GM23338 (cell line): ENCODE data around the gene WWOX. TPM values are rescaled to one million over a fixed set of nuclear protein-coding genes. Genes with fewer than 3 reads are reported as not detected.

Experiments
- ATAC-seq: fragments of 200-7000 bp; cut with Tn5 transposase; 3 replicates; pipeline ENCODE4 v1.9.1; 2020
- DNase-seq: peaks from one replicate; pipeline ENCODE4 v3.0.0-alpha.2; 2015; ENCODE audit warnings: low spot score
- H2AFZ ChIP-seq: fragments of 200-600 bp; sonication (generic); 2 replicates; pipeline ENCODE4 v1.8.0; 2016; ENCODE audit warnings: antibody characterized with exemption, mild to moderate bottlenecking, moderate library complexity
- H3F3A ChIP-seq: fragments of 200-600 bp; sonication (generic); replicated peaks from 2 replicates; pipeline ENCODE4 v1.8.0; 2017; ENCODE audit warnings: antibody characterized with exemption, mixed run types, low read depth
- H3K27ac ChIP-seq: fragments of 200-600 bp; sonication (generic); 2 replicates; pipeline ENCODE4 v1.6.1; 2016; ENCODE audit warnings: low read depth
- H3K27me3 ChIP-seq: fragments of 200-600 bp; sonication (generic); 2 replicates; pipeline ENCODE4 v1.8.0; 2016; ENCODE audit warnings: mild to moderate bottlenecking, mixed run types, moderate library complexity; ENCODE audit not compliant: insufficient read depth
- H3K36me3 ChIP-seq: fragments of 200-600 bp; sonication (generic); 2 replicates; pipeline ENCODE4 v1.8.0; 2016; ENCODE audit warnings: mild to moderate bottlenecking; ENCODE audit not compliant: insufficient read depth
- H3K4me1 ChIP-seq: fragments of 200-600 bp; sonication (generic); 2 replicates; pipeline ENCODE4 v1.8.0; 2016; ENCODE audit warnings: mild to moderate bottlenecking, moderate library complexity; ENCODE audit not compliant: insufficient read depth
- H3K4me2 ChIP-seq: fragments of 200-600 bp; sonication (generic); 2 replicates; pipeline ENCODE4 v1.7.1; 2017; ENCODE audit warnings: mixed run types
- H3K4me3 ChIP-seq: fragments of 200-600 bp; sonication (generic); 2 replicates; pipeline ENCODE4 v1.6.1; 2016; ENCODE audit warnings: mixed run types
- H3K79me2 ChIP-seq: fragments of 200-600 bp; sonication (generic); replicated peaks from 2 replicates; pipeline ENCODE4 v1.8.0; 2017; ENCODE audit warnings: mild to moderate bottlenecking; ENCODE audit not compliant: insufficient read depth
- H3K9me2 ChIP-seq: fragments of 200-600 bp; sonication (generic); 2 replicates; pipeline ENCODE4 v1.8.0; 2017; ENCODE audit not compliant: insufficient read depth
- H4K20me1 ChIP-seq: fragments of 200-600 bp; sonication (generic); replicated peaks from 2 replicates; pipeline ENCODE4 v1.8.0; 2017; ENCODE audit warnings: mild to moderate bottlenecking; ENCODE audit not compliant: insufficient read depth
- H3K27ac Mint-ChIP-seq: 2 replicates; pipeline ENCODE4 v1.8.0; 2020; ENCODE audit warnings: inconsistent platforms, mild to moderate bottlenecking, moderate library complexity, mixed read lengths
- H3K27me3 Mint-ChIP-seq: 3 replicates; pipeline ENCODE4 v1.8.0; 2022; ENCODE audit warnings: low read depth, mild to moderate bottlenecking, moderate library complexity, mixed read lengths, inconsistent platforms; ENCODE audit not compliant: insufficient read depth, poor library complexity
- H3K36me3 Mint-ChIP-seq: 3 replicates; pipeline ENCODE4 v1.8.0; 2021; ENCODE audit warnings: low read depth, mild to moderate bottlenecking, inconsistent platforms, moderate library complexity, mixed read lengths
- H3K4me1 Mint-ChIP-seq: 3 replicates; pipeline ENCODE4 v1.8.0; 2020; ENCODE audit warnings: mild to moderate bottlenecking, inconsistent platforms, mixed read lengths
- H3K4me3 Mint-ChIP-seq: 3 replicates; pipeline ENCODE4 v1.8.0; 2021; ENCODE audit warnings: moderate library complexity, mild to moderate bottlenecking, inconsistent platforms, mixed read lengths
- H3K9me3 Mint-ChIP-seq: 3 replicates; pipeline ENCODE4 v1.8.0; 2020; ENCODE audit warnings: moderate library complexity, mild to moderate bottlenecking, inconsistent platforms, mixed read lengths
- CREB1 ChIP-seq: fragments of 250-450 bp; sonication (Bioruptor Pico); IDR thresholded peaks from 2 replicates; pipeline ENCODE4 v1.5.0; 2020; ENCODE audit warnings: low read depth, mild to moderate bottlenecking, moderate library complexity
- ETS1 ChIP-seq: IDR thresholded peaks from 2 replicates; pipeline ENCODE4 v1.6.1; 2016; ENCODE audit warnings: antibody characterized with exemption
- EZH2 ChIP-seq: fragments of 200-600 bp; sonication (generic); IDR thresholded peaks from one replicate; pipeline ENCODE4 v1.8.0; 2017; ENCODE audit warnings: antibody characterized with exemption, mild to moderate bottlenecking, low read depth; ENCODE audit not compliant: unreplicated experiment
- EZH2phosphoT487 ChIP-seq: fragments of 200-600 bp; sonication (generic); IDR thresholded peaks from one replicate; pipeline ENCODE4 v1.8.1; 2018; ENCODE audit warnings: antibody characterized with exemption; ENCODE audit not compliant: unreplicated experiment
- JUNB ChIP-seq: IDR thresholded peaks from one replicate; pipeline ENCODE4 v1.6.1; 2016; ENCODE audit warnings: antibody characterized with exemption; ENCODE audit not compliant: unreplicated experiment
- NANOG ChIP-seq: IDR thresholded peaks from 2 replicates; pipeline ENCODE4 v1.6.1; 2016; ENCODE audit warnings: antibody characterized with exemption, borderline replicate concordance
- POLR2AphosphoS5 ChIP-seq: IDR thresholded peaks from 2 replicates; pipeline ENCODE4 v1.6.1; 2016; ENCODE audit warnings: antibody characterized with exemption, low read depth
- REST ChIP-seq: IDR thresholded peaks from one replicate; pipeline ENCODE4 v1.6.1; 2018; ENCODE audit warnings: antibody characterized with exemption; ENCODE audit not compliant: unreplicated experiment
- STAT1 ChIP-seq: IDR thresholded peaks from one replicate; pipeline ENCODE4 v1.6.1; 2016; ENCODE audit warnings: antibody characterized with exemption; ENCODE audit not compliant: unreplicated experiment
- ZNF114 ChIP-seq: fragments of 250-450 bp; sonication (Bioruptor Pico); IDR thresholded peaks from 2 replicates; pipeline ENCODE4 v1.5.0; 2020; ENCODE audit warnings: mild to moderate bottlenecking, moderate library complexity
- ZNF331 ChIP-seq: fragments of 250-450 bp; sonication (Bioruptor Pico); IDR thresholded peaks from 2 replicates; pipeline ENCODE4 v1.5.0; 2020; ENCODE audit warnings: low read depth, mild to moderate bottlenecking, moderate library complexity
- polyA plus RNA-seq: library from polyadenylated mRNA; unstranded; fragments of >200 nt; fragmentation: Nextera tagmentation; extraction: Ambion mirVana; gene quantifications from 2 replicates; pipeline ENCODE4 v1.2.1, GENCODE V29; 2016
- total RNA-seq: library from RNA; depleted of rRNA; stranded (reverse); fragments of >200 nt; shearing (Covaris generic); gene quantifications from 2 replicates; pipeline ENCODE4 v1.2.3, GENCODE V29; 2014
- TF ChIP-seq, protein P1 (sequence below), 2 experiments: fragments of 200-600 bp in 1 of 2; sonication (generic) in 1 of 2; conservative IDR thresholded peaks; 2 replicates each; pipeline versions ENCODE4 v1.5.1 to v1.6.1; 2016 to 2017; ENCODE audit warnings: antibody characterized with exemption in 2 of 2, low read depth in 2 of 2, mild to moderate bottlenecking in 2 of 2, moderate library complexity in 1 of 2
- TF ChIP-seq, protein P2 (sequence below): fragments of 250-450 bp; sonication (Bioruptor Pico); IDR thresholded peaks from 2 replicates; pipeline ENCODE4 v1.5.0; 2020; ENCODE audit warnings: mild to moderate bottlenecking, moderate library complexity

Gene WWOX
- total and polyA plus RNA-seq, 2 experiments from 2014 or later, result 10.0 to 19.3 TPM

- Histone ChIP-seq H4K20me1 (no peaks in the 10 kb centered on the region), H3K27ac (no peak overlapping the region), H3K27me3 (no peaks in the 10 kb centered on the region), H3K4me2 (no peak overlapping the region), H3K4me3 (no peak overlapping the region), H3K36me3 (no peaks in the 10 kb centered on the region), H3K9me2 (no peaks in the 10 kb centered on the region), H3K4me1 (peaks cover 11% of the 10 kb centered on the region), H3K79me2 (no peaks in the 10 kb centered on the region), H3F3A (no peaks in the 10 kb centered on the region), H2AFZ (no peak overlapping the region)
- H3K36me3 Mint-ChIP-seq, result no peaks in the 10 kb centered on the region; the same call in 2 of the 3 replicates
- no peak overlapping the region for H3K4me3 Mint-ChIP-seq
- ATAC-seq, result no peak
- H3K27me3 Mint-ChIP-seq, result no peaks in the 10 kb centered on the region
- no peak for TF ChIP-seq EZH2
- no peak for TF ChIP-seq STAT1
- no peak for TF ChIP-seq CREB1 (CRISPR knock-in tag)
- TF ChIP-seq, protein P1, sequence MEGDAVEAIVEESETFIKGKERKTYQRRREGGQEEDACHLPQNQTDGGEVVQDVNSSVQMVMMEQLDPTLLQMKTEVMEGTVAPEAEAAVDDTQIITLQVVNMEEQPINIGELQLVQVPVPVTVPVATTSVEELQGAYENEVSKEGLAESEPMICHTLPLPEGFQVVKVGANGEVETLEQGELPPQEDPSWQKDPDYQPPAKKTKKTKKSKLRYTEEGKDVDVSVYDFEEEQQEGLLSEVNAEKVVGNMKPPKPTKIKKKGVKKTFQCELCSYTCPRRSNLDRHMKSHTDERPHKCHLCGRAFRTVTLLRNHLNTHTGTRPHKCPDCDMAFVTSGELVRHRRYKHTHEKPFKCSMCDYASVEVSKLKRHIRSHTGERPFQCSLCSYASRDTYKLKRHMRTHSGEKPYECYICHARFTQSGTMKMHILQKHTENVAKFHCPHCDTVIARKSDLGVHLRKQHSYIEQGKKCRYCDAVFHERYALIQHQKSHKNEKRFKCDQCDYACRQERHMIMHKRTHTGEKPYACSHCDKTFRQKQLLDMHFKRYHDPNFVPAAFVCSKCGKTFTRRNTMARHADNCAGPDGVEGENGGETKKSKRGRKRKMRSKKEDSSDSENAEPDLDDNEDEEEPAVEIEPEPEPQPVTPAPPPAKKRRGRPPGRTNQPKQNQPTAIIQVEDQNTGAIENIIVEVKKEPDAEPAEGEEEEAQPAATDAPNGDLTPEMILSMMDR (conservative IDR thresholded peaks at IDR 0.05; ENCODE audit: low read depth in 2 of 2), result no peak
- TF ChIP-seq ETS1, result no peak
- TF ChIP-seq EZH2phosphoT487, result no peak
- no peak for TF ChIP-seq NANOG
- no peak for TF ChIP-seq JUNB
- TF ChIP-seq ZNF114 (CRISPR knock-in tag), result no peak
- no peak for TF ChIP-seq ZNF331 (CRISPR knock-in tag)
- no peak for TF ChIP-seq POLR2AphosphoS5
- no peak for TF ChIP-seq REST
- TF ChIP-seq, protein P2, sequence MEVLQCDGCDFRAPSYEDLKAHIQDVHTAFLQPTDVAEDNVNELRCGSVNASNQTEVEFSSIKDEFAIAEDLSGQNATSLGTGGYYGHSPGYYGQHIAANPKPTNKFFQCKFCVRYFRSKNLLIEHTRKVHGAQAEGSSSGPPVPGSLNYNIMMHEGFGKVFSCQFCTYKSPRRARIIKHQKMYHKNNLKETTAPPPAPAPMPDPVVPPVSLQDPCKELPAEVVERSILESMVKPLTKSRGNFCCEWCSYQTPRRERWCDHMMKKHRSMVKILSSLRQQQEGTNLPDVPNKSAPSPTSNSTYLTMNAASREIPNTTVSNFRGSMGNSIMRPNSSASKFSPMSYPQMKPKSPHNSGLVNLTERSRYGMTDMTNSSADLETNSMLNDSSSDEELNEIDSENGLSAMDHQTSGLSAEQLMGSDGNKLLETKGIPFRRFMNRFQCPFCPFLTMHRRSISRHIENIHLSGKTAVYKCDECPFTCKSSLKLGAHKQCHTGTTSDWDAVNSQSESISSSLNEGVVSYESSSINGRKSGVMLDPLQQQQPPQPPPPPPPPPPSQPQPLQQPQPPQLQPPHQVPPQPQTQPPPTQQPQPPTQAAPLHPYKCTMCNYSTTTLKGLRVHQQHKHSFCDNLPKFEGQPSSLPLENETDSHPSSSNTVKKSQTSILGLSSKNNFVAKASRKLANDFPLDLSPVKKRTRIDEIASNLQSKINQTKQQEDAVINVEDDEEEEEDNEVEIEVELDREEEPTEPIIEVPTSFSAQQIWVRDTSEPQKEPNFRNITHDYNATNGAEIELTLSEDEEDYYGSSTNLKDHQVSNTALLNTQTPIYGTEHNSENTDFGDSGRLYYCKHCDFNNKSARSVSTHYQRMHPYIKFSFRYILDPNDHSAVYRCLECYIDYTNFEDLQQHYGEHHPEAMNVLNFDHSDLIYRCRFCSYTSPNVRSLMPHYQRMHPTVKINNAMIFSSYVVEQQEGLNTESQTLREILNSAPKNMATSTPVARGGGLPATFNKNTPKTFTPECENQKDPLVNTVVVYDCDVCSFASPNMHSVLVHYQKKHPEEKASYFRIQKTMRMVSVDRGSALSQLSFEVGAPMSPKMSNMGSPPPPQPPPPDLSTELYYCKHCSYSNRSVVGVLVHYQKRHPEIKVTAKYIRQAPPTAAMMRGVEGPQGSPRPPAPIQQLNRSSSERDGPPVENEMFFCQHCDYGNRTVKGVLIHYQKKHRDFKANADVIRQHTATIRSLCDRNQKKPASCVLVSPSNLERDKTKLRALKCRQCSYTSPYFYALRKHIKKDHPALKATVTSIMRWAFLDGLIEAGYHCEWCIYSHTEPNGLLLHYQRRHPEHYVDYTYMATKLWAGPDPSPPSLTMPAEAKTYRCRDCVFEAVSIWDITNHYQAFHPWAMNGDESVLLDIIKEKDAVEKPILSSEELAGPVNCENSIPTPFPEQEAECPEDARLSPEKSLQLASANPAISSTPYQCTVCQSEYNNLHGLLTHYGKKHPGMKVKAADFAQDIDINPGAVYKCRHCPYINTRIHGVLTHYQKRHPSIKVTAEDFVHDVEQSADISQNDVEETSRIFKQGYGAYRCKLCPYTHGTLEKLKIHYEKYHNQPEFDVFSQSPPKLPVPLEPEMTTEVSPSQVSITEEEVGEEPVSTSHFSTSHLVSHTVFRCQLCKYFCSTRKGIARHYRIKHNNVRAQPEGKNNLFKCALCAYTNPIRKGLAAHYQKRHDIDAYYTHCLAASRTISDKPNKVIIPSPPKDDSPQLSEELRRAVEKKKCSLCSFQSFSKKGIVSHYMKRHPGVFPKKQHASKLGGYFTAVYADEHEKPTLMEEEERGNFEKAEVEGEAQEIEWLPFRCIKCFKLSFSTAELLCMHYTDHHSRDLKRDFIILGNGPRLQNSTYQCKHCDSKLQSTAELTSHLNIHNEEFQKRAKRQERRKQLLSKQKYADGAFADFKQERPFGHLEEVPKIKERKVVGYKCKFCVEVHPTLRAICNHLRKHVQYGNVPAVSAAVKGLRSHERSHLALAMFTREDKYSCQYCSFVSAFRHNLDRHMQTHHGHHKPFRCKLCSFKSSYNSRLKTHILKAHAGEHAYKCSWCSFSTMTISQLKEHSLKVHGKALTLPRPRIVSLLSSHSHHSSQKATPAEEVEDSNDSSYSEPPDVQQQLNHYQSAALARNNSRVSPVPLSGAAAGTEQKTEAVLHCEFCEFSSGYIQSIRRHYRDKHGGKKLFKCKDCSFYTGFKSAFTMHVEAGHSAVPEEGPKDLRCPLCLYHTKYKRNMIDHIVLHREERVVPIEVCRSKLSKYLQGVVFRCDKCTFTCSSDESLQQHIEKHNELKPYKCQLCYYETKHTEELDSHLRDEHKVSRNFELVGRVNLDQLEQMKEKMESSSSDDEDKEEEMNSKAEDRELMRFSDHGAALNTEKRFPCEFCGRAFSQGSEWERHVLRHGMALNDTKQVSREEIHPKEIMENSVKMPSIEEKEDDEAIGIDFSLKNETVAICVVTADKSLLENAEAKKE (CRISPR knock-in tag), result no peak
- DNase-seq, result no peak
- no peaks in the 10 kb centered on the region for H3K9me3 Mint-ChIP-seq
- H3K27ac Mint-ChIP-seq, result no peak overlapping the region
- peaks cover 45% of the 10 kb centered on the region for H3K4me1 Mint-ChIP-seq
Measured at GRCh38 chr16:78288888-78289287, 189.4 kb downstream of the WWOX start.
